Hepatocyte (in vitro differentiated cells): ENCODE results near the gene BRD3. TPM values are rescaled to one million over a fixed set of nuclear protein-coding genes. Genes with fewer than 3 reads are reported as not detected.
"Not testable (repeated sequence)": the region's sequence is repeated elsewhere in the genome, so short reads cannot be mapped to it uniquely, and the experiment has no call there.

ENCODE experiments used
- DNase-seq: peaks from one replicate; pipeline ENCODE4 v3.0.0-alpha.2; 2016; ENCODE audit warnings: low spot score
- H2AFZ ChIP-seq: fragments of 200-600 bp; sonication (generic); 2 replicates; pipeline ENCODE4 v1.6.0; 2016; ENCODE audit warnings: antibody characterized with exemption, mild to moderate bottlenecking
- H3K27ac ChIP-seq: fragments of 200-600 bp; sonication (generic); 2 replicates; pipeline ENCODE4 v1.5.1; 2016; ENCODE audit warnings: mild to moderate bottlenecking
- H3K27me3 ChIP-seq: fragments of 200-600 bp; sonication (generic); 2 replicates; pipeline ENCODE4 v1.6.1; 2016
- H3K36me3 ChIP-seq: fragments of 200-600 bp; sonication (generic); replicated peaks from 2 replicates; pipeline ENCODE4 v1.5.1; 2016; ENCODE audit warnings: low read depth; ENCODE audit not compliant: insufficient read depth
- H3K4me1 ChIP-seq: fragments of 200-600 bp; sonication (generic); 2 replicates; pipeline ENCODE4 v1.5.1; 2016; ENCODE audit warnings: mild to moderate bottlenecking, moderate library complexity; ENCODE audit not compliant: insufficient read depth
- H3K4me2 ChIP-seq: fragments of 200-600 bp; sonication (generic); 2 replicates; pipeline ENCODE4 v1.6.0; 2016
- H3K4me3 ChIP-seq: fragments of 200-600 bp; sonication (generic); 2 replicates; pipeline ENCODE4 v1.5.1; 2016; ENCODE audit warnings: mild to moderate bottlenecking
- H3K79me2 ChIP-seq: fragments of 200-600 bp; sonication (generic); 2 replicates; pipeline ENCODE4 v1.6.0; 2017; ENCODE audit warnings: mild to moderate bottlenecking
- H3K9me2 ChIP-seq: fragments of 200-600 bp; sonication (generic); replicated peaks from 2 replicates; pipeline ENCODE4 v1.6.0; 2017; ENCODE audit warnings: mild to moderate bottlenecking; ENCODE audit not compliant: insufficient read depth
- H3K9me3 ChIP-seq: fragments of 200-600 bp; sonication (generic); 2 replicates; pipeline ENCODE4 v1.5.1; 2016; ENCODE audit warnings: low read depth, mild to moderate bottlenecking
- H4K20me1 ChIP-seq: fragments of 200-600 bp; sonication (generic); 2 replicates; pipeline ENCODE4 v1.6.0; 2016; ENCODE audit warnings: mild to moderate bottlenecking; ENCODE audit not compliant: insufficient read depth, poor library complexity, severe bottlenecking
- EZH2 ChIP-seq: fragments of 200-600 bp; sonication (generic); IDR thresholded peaks from 2 replicates; pipeline ENCODE4 v1.6.1; 2016; ENCODE audit warnings: antibody characterized with exemption, mild to moderate bottlenecking, borderline replicate concordance
- EZH2phosphoT487 ChIP-seq: fragments of 200-600 bp; sonication (generic); IDR thresholded peaks from one replicate; pipeline ENCODE4 v1.6.1; 2018; ENCODE audit warnings: antibody characterized with exemption, mild to moderate bottlenecking, low read depth, moderate library complexity; ENCODE audit not compliant: unreplicated experiment, severe bottlenecking
- WGBS: methylation state at CpG from one replicate; pipeline ENCODE4 v1.1.6; 2016; ENCODE audit warnings: low lambda C conversion rate; ENCODE audit errors: missing lambda C conversion rate; 5-methylcytosine and 5-hydroxymethylcytosine counted together
- polyA plus RNA-seq: library from polyadenylated mRNA; unstranded; fragments of >200 nt; fragmentation: Nextera tagmentation; extraction: Ambion mirVana; gene quantifications from 2 replicates; pipeline ENCODE4 v1.2.1, GENCODE V29; 2016
- total RNA-seq: library from RNA; depleted of rRNA; stranded (reverse); fragments of >200 nt; gene quantifications from 2 replicates; pipeline ENCODE4 v1.2.3, GENCODE V29; 2014
- TF ChIP-seq, protein P1 (sequence below): fragments of 200-600 bp; sonication (generic); IDR thresholded peaks from 2 replicates; pipeline ENCODE4 v1.5.1; 2016; ENCODE audit warnings: antibody characterized with exemption, mild to moderate bottlenecking; ENCODE audit not compliant: poor library complexity

Gene BRD3
- total and polyA plus RNA-seq, 2 experiments from 2014 or later, result 9.0 to 29.6 TPM

DNA sequence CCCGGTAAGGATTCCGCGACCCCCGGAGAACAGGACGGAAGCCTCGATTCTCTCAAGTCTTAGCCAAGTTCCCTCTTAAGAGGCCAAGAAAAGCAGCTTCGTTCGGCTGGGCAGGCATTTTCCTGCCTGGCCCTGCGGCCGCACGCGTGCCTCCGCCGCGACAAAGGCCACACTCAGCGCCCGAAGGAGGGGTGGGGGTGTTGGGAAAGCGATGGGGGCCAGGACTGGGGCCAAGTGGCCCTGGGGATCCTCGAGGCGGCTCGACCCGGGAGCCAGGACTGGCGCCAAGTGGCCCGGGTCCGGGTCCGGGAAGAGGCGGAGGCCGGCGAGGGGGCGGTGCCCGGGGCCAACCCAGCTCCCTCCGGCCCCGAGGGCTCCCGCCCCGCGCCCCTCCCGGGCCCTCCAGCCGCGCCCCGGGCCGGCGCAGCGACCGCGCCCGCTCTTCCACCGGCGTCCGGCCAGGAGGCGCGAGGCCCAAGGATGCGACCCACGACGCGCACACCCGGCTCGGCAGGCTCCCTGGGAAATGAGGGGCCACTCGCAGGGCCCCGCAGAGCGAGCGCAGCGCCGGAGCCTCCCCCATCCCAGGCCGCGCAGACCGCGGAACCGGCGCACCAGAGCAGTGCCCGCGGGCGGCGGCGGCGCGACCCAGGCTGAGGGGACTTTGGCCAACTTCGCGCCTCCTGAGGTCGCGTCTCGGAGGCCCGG is 76.5 kb downstream of the BRD3 start:
- under 1% methylated on average over 38 of the region's 82 CpGs for WGBS
- Histone ChIP-seq H3K4me3 (peak overlapping the region; percentile 100), H3K36me3 (no peaks in the 10 kb centered on the region), H3K79me2 (peaks cover 53% of the 10 kb centered on the region), H3K9me3 (no peaks in the 10 kb centered on the region), H2AFZ (no peak overlapping the region), H3K4me1 (peaks cover 16% of the 10 kb centered on the region), H4K20me1 (peaks cover 45% of the 10 kb centered on the region), H3K27ac (peak overlapping the region; percentile 98), H3K4me2 (peak overlapping the region; percentile 88), H3K9me2 (no peaks in the 10 kb centered on the region), H3K27me3 (no peaks in the 10 kb centered on the region)
- DNase-seq, result peak; percentile 63
- TF ChIP-seq EZH2phosphoT487 (no peak), EZH2 (no peak)
- TF ChIP-seq, protein P1, sequence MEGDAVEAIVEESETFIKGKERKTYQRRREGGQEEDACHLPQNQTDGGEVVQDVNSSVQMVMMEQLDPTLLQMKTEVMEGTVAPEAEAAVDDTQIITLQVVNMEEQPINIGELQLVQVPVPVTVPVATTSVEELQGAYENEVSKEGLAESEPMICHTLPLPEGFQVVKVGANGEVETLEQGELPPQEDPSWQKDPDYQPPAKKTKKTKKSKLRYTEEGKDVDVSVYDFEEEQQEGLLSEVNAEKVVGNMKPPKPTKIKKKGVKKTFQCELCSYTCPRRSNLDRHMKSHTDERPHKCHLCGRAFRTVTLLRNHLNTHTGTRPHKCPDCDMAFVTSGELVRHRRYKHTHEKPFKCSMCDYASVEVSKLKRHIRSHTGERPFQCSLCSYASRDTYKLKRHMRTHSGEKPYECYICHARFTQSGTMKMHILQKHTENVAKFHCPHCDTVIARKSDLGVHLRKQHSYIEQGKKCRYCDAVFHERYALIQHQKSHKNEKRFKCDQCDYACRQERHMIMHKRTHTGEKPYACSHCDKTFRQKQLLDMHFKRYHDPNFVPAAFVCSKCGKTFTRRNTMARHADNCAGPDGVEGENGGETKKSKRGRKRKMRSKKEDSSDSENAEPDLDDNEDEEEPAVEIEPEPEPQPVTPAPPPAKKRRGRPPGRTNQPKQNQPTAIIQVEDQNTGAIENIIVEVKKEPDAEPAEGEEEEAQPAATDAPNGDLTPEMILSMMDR, result no peak

DNA sequence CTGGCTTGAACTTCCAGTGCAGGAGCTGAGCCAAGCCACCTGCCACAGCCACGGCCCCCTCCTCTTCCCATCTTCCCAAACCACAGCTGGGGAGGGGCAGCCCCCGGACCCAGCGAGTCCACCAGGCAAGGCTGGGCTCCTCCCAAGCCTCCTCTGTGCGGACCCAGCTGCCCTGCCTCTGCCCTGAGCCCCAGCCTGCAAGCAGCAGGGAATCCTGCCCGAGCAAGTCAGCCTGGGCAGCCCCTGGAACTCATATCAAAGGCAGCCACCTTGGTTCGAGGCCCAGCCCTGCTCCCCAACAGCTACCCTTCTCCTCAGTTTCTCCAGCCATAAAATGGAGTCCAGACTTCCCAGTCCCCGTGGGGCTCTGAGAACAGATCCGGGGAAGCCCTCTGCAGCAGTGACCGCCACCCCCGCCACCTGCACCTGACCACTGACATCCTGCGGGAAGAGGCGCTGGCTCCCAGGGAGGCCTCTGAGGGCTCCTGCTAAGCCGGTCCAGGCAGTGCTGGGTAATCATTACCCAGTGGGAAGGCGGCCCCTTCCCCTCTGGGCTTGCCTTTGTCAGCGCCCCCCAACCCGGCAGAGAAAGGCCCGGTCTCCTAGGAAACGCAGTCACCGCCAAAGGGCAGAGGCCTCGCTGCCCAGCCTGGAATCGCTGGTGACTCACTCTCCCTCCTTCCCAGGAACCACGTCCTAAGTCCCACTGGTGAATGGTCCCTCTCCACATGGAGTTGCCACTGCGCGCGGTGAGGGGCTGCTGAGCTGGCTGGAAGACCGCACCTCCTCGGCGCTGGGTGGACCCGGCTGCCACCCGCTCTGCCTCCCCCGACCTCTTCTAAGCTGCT is 77.2 kb downstream of the BRD3 start:
- Histone ChIP-seq H3K79me2 (peaks cover 61% of the 10 kb centered on the region), H3K4me3 (peak overlapping the region; percentile 100), H4K20me1 (peaks cover 52% of the 10 kb centered on the region), H3K4me2 (peak overlapping the region; percentile 88), H3K4me1 (peaks cover 16% of the 10 kb centered on the region), H3K27ac (peak overlapping the region; percentile 98), H2AFZ (no peak overlapping the region), H3K9me2 (no peaks in the 10 kb centered on the region), H3K9me3 (no peaks in the 10 kb centered on the region), H3K36me3 (no peaks in the 10 kb centered on the region), H3K27me3 (no peaks in the 10 kb centered on the region)
- TF ChIP-seq EZH2 (no peak), EZH2phosphoT487 (no peak)
- TF ChIP-seq, protein P1, result no peak
- 10% methylated on average over 31 of the region's 31 CpGs for WGBS
- DNase-seq, result peak; percentile 95

DNA sequence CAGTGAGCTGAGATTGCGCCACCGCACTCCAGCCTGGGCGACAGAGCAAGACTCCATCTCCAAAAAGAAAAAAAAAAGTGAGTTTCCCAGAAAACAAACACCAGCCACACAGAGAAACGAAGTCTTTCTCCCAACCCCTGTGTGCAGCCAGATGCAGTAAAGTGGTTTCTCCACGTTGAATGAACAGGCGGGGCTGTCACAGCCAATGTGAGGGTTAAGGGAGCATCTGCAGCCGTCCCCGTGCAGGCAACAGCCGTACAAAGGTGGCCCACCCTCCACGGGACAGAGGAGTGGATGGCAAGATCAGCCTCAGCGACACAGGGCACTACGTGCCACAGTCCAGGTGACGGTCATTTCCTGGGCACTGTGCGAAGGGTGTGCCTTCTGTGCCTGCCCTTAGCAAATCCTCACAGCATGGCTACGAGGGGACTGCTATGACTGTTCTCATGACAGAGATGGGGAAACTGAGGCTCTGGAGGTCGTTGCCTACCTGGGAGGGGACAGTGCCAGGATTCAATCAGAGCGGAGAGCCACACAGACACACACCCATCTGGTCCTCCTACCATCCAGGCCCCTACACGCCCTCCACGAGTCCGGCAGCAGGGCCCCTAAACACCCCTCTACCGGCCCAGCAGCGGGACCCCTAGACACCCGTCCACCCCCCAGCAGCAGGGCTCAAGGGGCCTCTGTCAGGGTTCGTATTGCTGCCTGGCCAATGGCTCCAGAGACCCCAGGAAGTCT is 78.0 kb downstream of the BRD3 start:
- H4K20me1 ChIP-seq, result peaks cover 54% of the 10 kb centered on the region
- peak overlapping the region; percentile 88 for H3K4me2 ChIP-seq
- 76% methylated on average over 24 of the region's 24 CpGs for WGBS
- H3K9me2 ChIP-seq, result no peaks in the 10 kb centered on the region
- no peaks in the 10 kb centered on the region for H3K27me3 ChIP-seq
- H3K79me2 ChIP-seq, result peaks cover 69% of the 10 kb centered on the region
- H3K4me3 ChIP-seq, result peak overlapping the region; percentile 1
- H3K27ac ChIP-seq, result peak overlapping the region; percentile 88
- no peaks in the 10 kb centered on the region for H3K36me3 ChIP-seq
- no peak overlapping the region for H2AFZ ChIP-seq
- peaks cover 16% of the 10 kb centered on the region for H3K4me1 ChIP-seq
- TF ChIP-seq EZH2phosphoT487 (no peak), EZH2 (no peak)
- TF ChIP-seq, protein P1, result no peak
- H3K9me3 ChIP-seq, result no peaks in the 10 kb centered on the region
- no peak for DNase-seq

DNA sequence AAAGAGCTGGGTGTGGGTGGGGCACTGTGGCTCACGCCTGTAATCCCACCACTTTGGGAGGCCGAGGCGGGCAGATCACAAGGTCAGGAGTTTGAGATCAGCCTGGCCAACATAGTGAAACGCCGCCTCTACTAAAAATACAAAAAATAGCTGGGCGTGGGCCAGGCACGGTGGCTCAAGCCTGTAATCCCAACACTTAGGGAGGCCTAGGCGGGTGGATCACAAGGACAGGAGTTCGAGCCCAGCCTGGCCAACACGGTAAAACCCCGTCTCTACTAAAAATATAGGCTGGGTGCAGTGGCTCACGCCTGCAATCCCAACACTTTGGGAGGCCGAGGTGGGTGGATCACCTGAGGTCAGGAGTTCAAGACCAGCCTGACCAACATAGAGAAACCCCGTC is 79.1 kb downstream of the BRD3 start:
- H4K20me1 ChIP-seq, result peaks cover 61% of the 10 kb centered on the region
- H3K79me2 ChIP-seq, result peaks cover 78% of the 10 kb centered on the region
- not testable (repeated sequence) for H2AFZ ChIP-seq, H3K27me3 ChIP-seq, H3K9me2 ChIP-seq, H3K36me3 ChIP-seq, H3K4me3 ChIP-seq, H3K4me2 ChIP-seq, DNase-seq, H3K27ac ChIP-seq, H3K9me3 ChIP-seq
- H3K4me1 ChIP-seq, result peaks cover 11% of the 10 kb centered on the region
- 93% methylated on average over 14 of the region's 14 CpGs for WGBS
